ENCODE results near the gene SLC37A4. TPM values are rescaled to one million over a fixed set of nuclear protein-coding genes. Genes with fewer than 3 reads are reported as not detected.

Gene SLC37A4
- total and polyA plus RNA-seq, 2 of the 8 experiments (the other 6 are each of a cell fraction or from before 2014, with no cell fraction given) = 35.1 to 91.9 TPM

- Histone ChIP-seq H3K9ac (replicated peaks in 1 of 4; ENCODE audit: extremely low read depth in 1 of 4, low read depth in 3 of 4, low read length in 3 of 4) (no peak overlapping the region), H3K23ac (ENCODE audit: insufficient read length) (no peak overlapping the region), H3K18ac (ENCODE audit: extremely low read depth, low read length) (no peak overlapping the region), H3K23me2 (ENCODE audit: low read depth, low read length) (peaks cover 7% of the 10 kb centered on the region; the same call in 1 of the 2 replicates), H2BK12ac (ENCODE audit: low read depth, low read length) (no peak overlapping the region), H4K91ac (replicated peaks; ENCODE audit: insufficient read length, low read length) (no peak overlapping the region), H2AFZ (ENCODE audit: low read length) (no peak overlapping the region), H3K14ac (ENCODE audit: insufficient read length) (no peak overlapping the region), H3K79me1 (ENCODE audit: low read depth, low read length) (peaks cover 15% of the 10 kb centered on the region), H3K4me1 (replicated peaks in 1 of 4; ENCODE audit: control insufficient read depth in 3 of 4, insufficient read depth in 4 of 4, low read length in 3 of 4) (peaks cover 6 to 13% (median 10%) of the 10 kb centered on the region in 4 experiments), H3K4me3 (ENCODE audit: extremely low read depth in 1 of 4, insufficient read depth in 2 of 4, low read depth in 3 of 4, low read length in 4 of 4) (no peak overlapping the region), H4K20me1 (replicated peaks in 1 of 2; ENCODE audit: control insufficient read depth in 1 of 2, insufficient read depth in 2 of 2, low read length in 2 of 2) (peaks cover 3 to 16% of the 10 kb centered on the region in 2 experiments), H3K4ac (replicated peaks; ENCODE audit: insufficient read length, low read depth, low read length) (no peak overlapping the region), H3K27ac (ENCODE audit: low read depth, low read length) (no peak overlapping the region), H3K27me3 (replicated peaks in 1 of 4; ENCODE audit: control insufficient read depth in 3 of 4, extremely low read depth in 1 of 4, insufficient read depth in 3 of 4, low read length in 3 of 4) (no peaks in the 10 kb centered on the region), H4K5ac (ENCODE audit: insufficient read length, low read depth, low read length) (no peak overlapping the region), H3K36me3 (ENCODE audit: control insufficient read depth in 2 of 4, insufficient read depth in 4 of 4, low read length in 3 of 4) (peaks cover 12 to 57% (median 34%) of the 10 kb centered on the region in 4 experiments), H2BK120ac (replicated peaks; ENCODE audit: low read depth, low read length) (no peak overlapping the region), H2AK5ac (ENCODE audit: low read depth, low read length) (no peak overlapping the region), H2BK20ac (ENCODE audit: low read length) (no peak overlapping the region), H2BK15ac (ENCODE audit: low read length) (no peak overlapping the region), H4K8ac (ENCODE audit: extremely low read depth, insufficient read depth, low read length) (0 out of 2 replicates have a peak overlapping the region, but pooled peaks have one; percentile 58), H3K9me3 (ENCODE audit: insufficient read depth in 2 of 2, low read depth in 1 of 2, low read length in 1 of 2) (no peaks in the 10 kb centered on the region), H2BK5ac (ENCODE audit: low read depth, low read length) (no peak overlapping the region; the same call in 1 of the 2 replicates), H3K79me2 (ENCODE audit: control insufficient read depth in 1 of 2, insufficient read depth in 2 of 2, low read length in 2 of 2) (peaks cover 0 to 19% of the 10 kb centered on the region in 2 experiments; a peak in 1 of 4 replicates), H3K56ac (replicated peaks; ENCODE audit: insufficient read length, low read depth, low read length) (no peak overlapping the region), H3K4me2 (ENCODE audit: insufficient read depth in 1 of 2, low read depth in 2 of 2, low read length in 2 of 2) (peak overlapping the region in 1 of 2 experiments; percentile 82; a peak in 1 of 4 replicates)
- DNase-seq (ENCODE audit: low read depth in 1 of 2, low spot score in 2 of 2) (no peak), FAIRE-seq (no peak)
- CTCF ChIA-PET (ENCODE audit: partially characterized antibody) = interaction anchor here (0.5 to 1.5 kb wide), 7 partner anchors 17 to 295 kb away, joined by 3 to 4 read pairs (median 3); no protein-coding TSS in a partner anchor
- POLR2A ChIA-PET (ENCODE audit: partially characterized antibody) = interaction anchor here (1.4 to 9.7 kb wide), 3 partner anchors 15 to 28 kb away, joined by 4 to 224 read pairs (median 18); partner anchors contain the start of genes HYOU1, RPS25 and TRAPPC4
- 92% methylated on average over 8 of the region's 9 CpGs; no CpG with 5 or more reads in 1 of the 2 experiments for WGBS, 2 experiments (ENCODE audit: extremely low coverage in 1 of 2, insufficient coverage in 1 of 2, insufficient read length in 1 of 2, insufficient replicate concordance in 2 of 2, low coverage in 1 of 2, low lambda C conversion rate in 2 of 2, missing lambda C conversion rate in 1 of 2)
- no peak for TF ChIP-seq CEBPB (IDR thresholded peaks at IDR 0.05; ENCODE audit: low read depth, low read length)
- TF ChIP-seq RXRA (IDR thresholded peaks at IDR 0.05; ENCODE audit: insufficient read depth, low read depth, low read length) = no peak
- no peak for TF ChIP-seq EP300 (IDR thresholded peaks at IDR 0.05; ENCODE audit: borderline replicate concordance in 1 of 2, low read depth in 2 of 2, low read length in 2 of 2)
- TF ChIP-seq NRF1 (IDR thresholded peaks at IDR 0.05; ENCODE audit: low read depth, low read length) = no peak
- no peak for TF ChIP-seq CBX5 (IDR thresholded peaks at IDR 0.05; ENCODE audit: low read depth, low read length)
- no peak for TF ChIP-seq USF2 (IDR thresholded peaks at IDR 0.05; ENCODE audit: low read length)
- no peak for TF ChIP-seq EGR1 (IDR thresholded peaks at IDR 0.05; ENCODE audit: borderline replicate concordance, low read depth, low read length)
These were observed 2.9 kb downstream of the SLC37A4 start for GRCh38 chr11:119027561-119028345.
